Activated CD4-positive, alpha-beta memory T cell treated with anti-CD3 and anti-CD28 coated beads, Interleukin-2, amount 10 ng/mL, durations not matched to agents 7 days and 5 days (primary cell): ENCODE measurements around the gene CCDC174. TPM values are rescaled to one million over a fixed set of nuclear protein-coding genes. Genes with fewer than 3 reads are reported as not detected.

Experiments
- CTCF ChIA-PET: fragments of 350-600 bp; sonication (Branson Sonifier 250); formaldehyde crosslinking; loops from one replicate; lab custom pipeline; 2021; ENCODE audit warnings: antibody characterized with exemption, inconsistent platforms; lab: Charles Lee
- POLR2A ChIA-PET: fragments of 350-600 bp; sonication (Branson Sonifier 250); formaldehyde crosslinking; loops from one replicate; lab custom pipeline; 2021; ENCODE audit warnings: antibody characterized with exemption; lab: Charles Lee
- DNase-seq: peaks from one replicate; pipeline ENCODE4 v3.0.0-alpha.2; 2020
- H3K27ac Mint-ChIP-seq: one replicate; pipeline ENCODE4 v1.8.0; 2021; ENCODE audit warnings: mild to moderate bottlenecking, mixed read lengths
- H3K27me3 Mint-ChIP-seq: one replicate; pipeline ENCODE4 v1.8.0; 2021; ENCODE audit warnings: mixed read lengths
- H3K36me3 Mint-ChIP-seq: one replicate; pipeline ENCODE4 v1.8.0; 2021; ENCODE audit warnings: low read depth, mixed read lengths
- H3K4me1 Mint-ChIP-seq: one replicate; pipeline ENCODE4 v1.8.0; 2021; ENCODE audit warnings: mixed read lengths
- H3K4me3 Mint-ChIP-seq: one replicate; pipeline ENCODE4 v1.8.0; 2021; ENCODE audit warnings: mild to moderate bottlenecking, mixed read lengths
- H3K9me3 Mint-ChIP-seq: one replicate; pipeline ENCODE4 v1.8.0; 2021; ENCODE audit warnings: mixed read lengths
- total RNA-seq, 2 experiments: library from RNA; stranded (reverse); gene quantifications; one replicate each; pipeline ENCODE4 v1.2.3, GENCODE V29; 2021

Gene CCDC174
- total RNA-seq, 2 experiments from 2014 or later = 25.1 to 27.4 TPM

- H3K27ac Mint-ChIP-seq = no peak within 1 kb of the TSS
- ChIA-PET POLR2A (interaction anchor here (1.6 kb wide), 1 partner anchor 247 kb away, joined by 5 read pairs; no protein-coding TSS in a partner anchor), CTCF (interaction anchor here (0.6 to 3.8 kb wide), 4 partner anchors 23 to 246 kb away, joined by 5 to 23 read pairs (median 6); partner anchors contain the start of gene CCDC174)
- H3K9me3 Mint-ChIP-seq = no peaks in the 10 kb centered on the region
- H3K4me3 Mint-ChIP-seq = no peak within 1 kb of the TSS
- H3K4me1 Mint-ChIP-seq = no peaks in the 10 kb centered on the region
- no peaks in the 10 kb centered on the region for H3K27me3 Mint-ChIP-seq
- no peak for DNase-seq
- peaks cover 54% of the 10 kb centered on the region for H3K36me3 Mint-ChIP-seq
These were observed 23.3 kb downstream of the CCDC174 start, which contains the start of gene C3orf20 for GRCh38 chr3:14674841-14675240. Gene C3orf20, plus strand, starts transcription at chr3:14675141. Its CDS starts 7,573 bp downstream, at chr3:14682714.

GRCh38 chr3:14676881-14677280, 25.3 kb downstream of the CCDC174 start:
- Mint-ChIP-seq H3K36me3 (peaks cover 35% of the 10 kb centered on the region), H3K27ac (no peak overlapping the region), H3K4me3 (no peak overlapping the region), H3K4me1 (no peaks in the 10 kb centered on the region), H3K9me3 (no peaks in the 10 kb centered on the region), H3K27me3 (no peaks in the 10 kb centered on the region)
- DNase-seq = no peak
- CTCF ChIA-PET = interaction anchor here (2.0 kb wide), 1 partner anchor 245 kb away, joined by 7 read pairs; no protein-coding TSS in a partner anchor
- POLR2A ChIA-PET = no interaction called here

DNA sequence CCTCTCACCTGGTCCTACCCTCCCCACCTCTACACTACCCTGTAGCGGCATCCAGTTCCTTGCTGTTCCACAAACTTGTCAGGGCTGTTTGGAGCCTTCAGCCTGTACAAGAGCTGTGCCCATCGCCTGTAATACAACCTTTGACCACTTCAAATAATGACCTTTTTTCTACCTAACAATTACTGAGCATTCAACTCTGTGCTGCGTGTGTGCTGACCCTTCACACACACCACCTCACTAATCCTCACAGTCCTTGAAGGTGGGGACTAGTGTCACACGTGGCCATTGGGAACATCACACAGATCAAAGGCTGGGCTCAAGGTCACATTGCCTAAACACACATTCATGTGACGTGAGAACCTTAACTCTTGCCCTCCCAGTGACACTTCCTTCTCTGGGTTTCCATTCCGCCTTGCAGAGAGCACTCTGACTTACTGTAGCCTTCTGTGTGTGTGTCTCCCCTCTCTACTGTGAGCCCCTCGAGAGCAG, 26.5 kb downstream of the CCDC174 start:
- peaks cover 25% of the 10 kb centered on the region for H3K36me3 Mint-ChIP-seq
- no peaks in the 10 kb centered on the region for H3K27me3 Mint-ChIP-seq
- POLR2A ChIA-PET = no interaction called here
- CTCF ChIA-PET = interaction anchor here (2.0 kb wide), 1 partner anchor 243 kb away, joined by 7 read pairs; no protein-coding TSS in a partner anchor
- H3K4me1 Mint-ChIP-seq = no peaks in the 10 kb centered on the region
- H3K4me3 Mint-ChIP-seq = no peak overlapping the region
- H3K9me3 Mint-ChIP-seq = no peaks in the 10 kb centered on the region
- no peak overlapping the region for H3K27ac Mint-ChIP-seq
- DNase-seq = no peak

- H3K27me3 Mint-ChIP-seq = no peaks in the 10 kb centered on the region
- H3K4me1 Mint-ChIP-seq = no peaks in the 10 kb centered on the region
- H3K27ac Mint-ChIP-seq = no peak overlapping the region
- DNase-seq = no peak
- POLR2A ChIA-PET = interaction anchor here (0.8 kb wide), 1 partner anchor 12 kb away, joined by 3 read pairs; no protein-coding TSS in a partner anchor
- CTCF ChIA-PET = no interaction called here
- H3K36me3 Mint-ChIP-seq = peaks cover 22% of the 10 kb centered on the region
- H3K4me3 Mint-ChIP-seq = no peak overlapping the region
- no peaks in the 10 kb centered on the region for H3K9me3 Mint-ChIP-seq
These were observed 28.6 kb downstream of the CCDC174 start for GRCh38 chr3:14680115-14680514.

GRCh38 chr3:14680716-14681115, 29.2 kb downstream of the CCDC174 start:
- POLR2A ChIA-PET = interaction anchor here (0.8 kb wide), 1 partner anchor 11 kb away, joined by 3 read pairs; no protein-coding TSS in a partner anchor
- Mint-ChIP-seq H3K27me3 (no peaks in the 10 kb centered on the region), H3K36me3 (peaks cover 22% of the 10 kb centered on the region), H3K4me3 (no peak overlapping the region), H3K27ac (no peak overlapping the region), H3K9me3 (no peaks in the 10 kb centered on the region), H3K4me1 (no peaks in the 10 kb centered on the region)
- no peak for DNase-seq
- CTCF ChIA-PET = no interaction called here

DNA sequence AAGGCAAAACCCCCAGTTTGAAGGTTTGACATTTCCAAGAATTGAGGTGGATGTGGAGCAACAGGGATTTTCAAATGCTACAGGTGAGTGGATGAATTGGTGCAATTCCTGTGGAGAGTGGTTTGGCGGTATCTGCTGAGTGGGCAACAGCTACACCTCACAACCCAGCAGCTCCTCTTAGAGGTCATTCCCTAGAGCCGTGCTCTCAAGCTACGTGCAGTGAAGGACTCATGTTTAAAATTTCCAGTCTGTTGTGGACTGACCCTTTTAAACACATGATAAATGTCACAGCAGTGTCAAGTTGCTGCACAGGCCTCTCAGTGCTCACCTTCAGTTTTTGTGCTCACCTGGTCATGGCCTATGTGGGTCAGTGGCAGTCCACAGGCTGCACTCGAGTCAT, 32.9 kb downstream of the CCDC174 start:
- no peak overlapping the region for H3K27ac Mint-ChIP-seq
- ChIA-PET POLR2A (no interaction called here), CTCF (no interaction called here)
- H3K36me3 Mint-ChIP-seq = peaks cover 4% of the 10 kb centered on the region
- H3K27me3 Mint-ChIP-seq = no peaks in the 10 kb centered on the region
- no peak overlapping the region for H3K4me3 Mint-ChIP-seq
- no peaks in the 10 kb centered on the region for H3K4me1 Mint-ChIP-seq
- no peaks in the 10 kb centered on the region for H3K9me3 Mint-ChIP-seq
- DNase-seq = no peak

GRCh38 chr3:14685179-14685578, 33.6 kb downstream of the CCDC174 start:
- Mint-ChIP-seq H3K4me3 (no peak overlapping the region), H3K36me3 (no peaks in the 10 kb centered on the region), H3K27me3 (no peaks in the 10 kb centered on the region), H3K27ac (no peak overlapping the region), H3K4me1 (no peaks in the 10 kb centered on the region), H3K9me3 (no peaks in the 10 kb centered on the region)
- ChIA-PET CTCF (no interaction called here), POLR2A (no interaction called here)
- no peak for DNase-seq

DNA sequence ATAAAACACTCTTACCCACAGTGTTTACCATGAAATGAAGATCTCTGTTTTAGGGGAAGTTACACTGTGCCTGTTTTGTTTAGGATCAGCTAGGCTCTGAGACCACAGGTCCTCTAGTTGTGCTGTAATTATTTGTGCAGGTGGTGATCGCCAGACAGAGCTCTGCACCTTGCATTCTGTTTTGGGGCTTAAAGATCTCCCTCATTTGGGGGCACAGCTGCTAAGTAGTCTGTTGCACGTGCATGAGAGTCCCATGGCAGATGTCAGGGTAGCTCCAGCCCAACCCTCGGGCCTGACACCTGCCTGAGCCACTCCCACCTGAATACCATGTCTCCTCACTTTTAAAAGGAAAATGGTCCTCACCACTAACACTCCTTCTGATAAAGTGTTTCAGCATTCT, 35.8 kb downstream of the CCDC174 start:
- CTCF ChIA-PET = interaction anchor here (1.0 to 1.2 kb wide), 2 partner anchors 94 to 483 kb away, joined by 3 read pairs; no protein-coding TSS in a partner anchor
- H3K4me1 Mint-ChIP-seq = no peaks in the 10 kb centered on the region
- no peak overlapping the region for H3K27ac Mint-ChIP-seq

GRCh38 chr3:14688525-14688924, 37.0 kb downstream of the CCDC174 start:
- Mint-ChIP-seq H3K27me3 (no peaks in the 10 kb centered on the region), H3K4me3 (no peak overlapping the region), H3K4me1 (no peaks in the 10 kb centered on the region), H3K27ac (no peak overlapping the region), H3K36me3 (no peaks in the 10 kb centered on the region), H3K9me3 (no peaks in the 10 kb centered on the region)
- CTCF ChIA-PET = interaction anchor here (0.6 kb wide), 1 partner anchor 49 kb away, joined by 4 read pairs; no protein-coding TSS in a partner anchor
- POLR2A ChIA-PET = no interaction called here
- DNase-seq = no peak

More for the DNA sequence above, 35.8 kb downstream of the CCDC174 start:
- no peaks in the 10 kb centered on the region for H3K9me3 Mint-ChIP-seq
- no peak overlapping the region for H3K4me3 Mint-ChIP-seq
- no peak for DNase-seq
- no peaks in the 10 kb centered on the region for H3K27me3 Mint-ChIP-seq
- POLR2A ChIA-PET = interaction anchor here (0.6 kb wide), 1 partner anchor 503 kb away, joined by 3 read pairs; no protein-coding TSS in a partner anchor
- no peaks in the 10 kb centered on the region for H3K36me3 Mint-ChIP-seq

- ChIA-PET CTCF (no interaction called here), POLR2A (no interaction called here)
- no peak overlapping the region for H3K4me3 Mint-ChIP-seq
- H3K27ac Mint-ChIP-seq = no peak overlapping the region
- no peaks in the 10 kb centered on the region for H3K36me3 Mint-ChIP-seq
- H3K27me3 Mint-ChIP-seq = no peaks in the 10 kb centered on the region
- H3K4me1 Mint-ChIP-seq = no peaks in the 10 kb centered on the region
- DNase-seq = no peak
- no peaks in the 10 kb centered on the region for H3K9me3 Mint-ChIP-seq
These were observed 37.9 kb downstream of the CCDC174 start for GRCh38 chr3:14689247-14689980.

DNA sequence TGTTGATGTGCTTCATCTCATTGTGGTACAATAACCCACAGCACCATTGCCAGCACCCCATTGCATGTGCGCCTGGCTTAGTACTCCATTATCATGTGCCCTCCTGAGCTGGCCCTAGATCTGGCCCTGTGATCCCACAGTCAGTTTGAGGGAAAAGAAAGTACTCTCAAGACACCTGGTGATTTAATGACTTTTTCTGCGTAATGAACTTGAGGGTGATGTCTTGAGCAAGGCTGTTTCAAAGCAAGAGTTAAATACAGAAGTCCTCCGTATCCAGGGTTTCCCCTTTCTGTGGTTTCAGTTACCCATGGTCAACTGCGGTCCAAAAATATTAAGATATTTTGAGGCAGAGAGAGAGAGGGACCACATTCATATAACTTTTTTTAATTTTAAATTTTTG, 39.7 kb downstream of the CCDC174 start:
- H3K4me1 Mint-ChIP-seq = no peaks in the 10 kb centered on the region
- ChIA-PET CTCF (no interaction called here), POLR2A (interaction anchor here (1.2 kb wide), 1 partner anchor 11 kb away, joined by 3 read pairs; no protein-coding TSS in a partner anchor)
- no peak overlapping the region for H3K27ac Mint-ChIP-seq
- no peaks in the 10 kb centered on the region for H3K36me3 Mint-ChIP-seq
- H3K9me3 Mint-ChIP-seq = no peaks in the 10 kb centered on the region
- H3K4me3 Mint-ChIP-seq = no peak overlapping the region
- DNase-seq = no peak
- H3K27me3 Mint-ChIP-seq = no peaks in the 10 kb centered on the region

DNA sequence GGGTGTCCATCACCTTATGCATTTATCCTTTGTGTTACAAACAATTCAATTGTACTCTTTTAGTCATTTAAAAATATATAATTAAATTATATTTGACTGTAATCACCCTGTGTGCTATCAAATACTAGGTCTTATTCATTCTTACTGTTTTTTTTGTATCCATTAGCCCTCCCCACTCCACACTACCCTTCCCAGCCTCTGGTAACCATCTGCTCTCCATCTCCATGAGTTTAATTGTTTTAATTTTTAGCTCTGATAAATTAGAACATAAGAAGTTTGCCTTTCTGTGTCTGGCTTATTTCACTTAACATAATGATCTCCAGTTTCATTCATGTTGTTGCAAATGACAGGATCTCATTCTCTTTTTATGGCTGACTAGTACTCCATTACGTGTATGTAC, 40.2 kb downstream of the CCDC174 start:
- Mint-ChIP-seq H3K9me3 (no peaks in the 10 kb centered on the region), H3K4me3 (no peak overlapping the region), H3K36me3 (no peaks in the 10 kb centered on the region), H3K4me1 (no peaks in the 10 kb centered on the region), H3K27ac (no peak overlapping the region), H3K27me3 (no peaks in the 10 kb centered on the region)
- ChIA-PET CTCF (no interaction called here), POLR2A (interaction anchor here (1.2 kb wide), 1 partner anchor 11 kb away, joined by 3 read pairs; no protein-coding TSS in a partner anchor)
- DNase-seq = no peak

DNA sequence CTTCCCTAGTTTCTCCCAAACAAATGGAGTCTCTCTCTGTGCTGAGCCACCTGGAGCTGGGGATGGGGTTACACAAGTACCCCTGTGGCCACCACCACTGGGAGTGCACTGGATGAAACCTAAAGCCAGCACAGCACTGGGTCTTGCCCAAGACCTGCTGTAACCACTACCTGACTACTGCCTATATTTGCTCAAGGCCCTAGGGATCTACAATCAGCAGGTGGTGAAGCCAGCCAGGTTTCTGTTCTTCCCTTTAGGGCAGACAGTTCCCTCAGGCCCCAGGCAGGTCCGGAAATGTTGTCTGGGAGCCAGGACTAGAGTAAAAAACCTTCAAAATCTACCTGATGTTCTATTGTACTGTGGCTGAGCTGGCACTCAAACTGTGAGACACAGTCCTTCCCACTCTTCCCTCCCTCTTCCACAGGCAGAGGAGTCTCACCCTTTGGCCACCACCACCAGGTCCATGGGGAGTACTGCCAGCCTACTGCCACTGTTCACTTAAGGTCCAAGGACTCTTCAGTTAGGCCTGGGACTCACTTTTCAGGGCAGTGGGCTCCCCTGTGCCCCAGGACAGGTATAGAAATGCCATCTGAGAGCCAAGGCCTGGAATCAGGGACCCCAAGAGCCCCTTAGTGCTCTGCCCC, 47.2 kb downstream of the CCDC174 start:
- no peak for DNase-seq

More for the DNA sequence above, 47.2 kb downstream of the CCDC174 start:
- CTCF ChIA-PET = no interaction called here
- Mint-ChIP-seq H3K36me3 (no peaks in the 10 kb centered on the region), H3K4me1 (no peaks in the 10 kb centered on the region), H3K9me3 (no peaks in the 10 kb centered on the region), H3K27me3 (no peaks in the 10 kb centered on the region), H3K4me3 (no peak overlapping the region), H3K27ac (no peak overlapping the region)
- POLR2A ChIA-PET = no interaction called here
